Bronchial epithelial cell (primary cell): ENCODE data around the gene SLN. TPM values are rescaled to one million over a fixed set of nuclear protein-coding genes. Genes with fewer than 3 reads are reported as not detected.
A peak's percentile ranks its signal among the peaks of the same experiment; 100 is the strongest.

Experiments used
- DNase-seq: peaks from one replicate; pipeline ENCODE4 v3.0.0-alpha.2; 2010; ENCODE audit warnings: low read depth
- FAIRE-seq: peaks from 2 replicates; lab custom pipeline; 2011; peaks lifted over from hg19 to GRCh38; lab: Jason Lieb, UNC
- H3K27me3 ChIP-seq: 2 replicates; pipeline ENCODE4 v1.5.1; 2011; ENCODE audit warnings: low read length; ENCODE audit not compliant: control insufficient read depth, insufficient read depth
- H3K36me3 ChIP-seq: 2 replicates; pipeline ENCODE4 v1.5.1; 2011; ENCODE audit warnings: low read length; ENCODE audit not compliant: control insufficient read depth, insufficient read depth
- H3K4me3 ChIP-seq: 2 replicates; pipeline ENCODE4 v1.5.1; 2011; ENCODE audit warnings: mild to moderate bottlenecking, low read depth, low read length, control low read depth
- total RNA-seq: library from RNA; depleted of rRNA; stranded (reverse); fragments of >200 nt; gene quantifications from 2 replicates; pipeline ENCODE4 v1.2.1, GENCODE V29; 2014
- TF ChIP-seq, protein P1 (sequence below): IDR thresholded peaks from 2 replicates; pipeline ENCODE4 v1.5.1; 2011; ENCODE audit warnings: mild to moderate bottlenecking, moderate library complexity, low read length, control low read depth, inconsistent platforms; ENCODE audit not compliant: insufficient read depth, severe bottlenecking

The SLN gene
- total RNA-seq, 1 donor from 2014 or later = not detected

DNA sequence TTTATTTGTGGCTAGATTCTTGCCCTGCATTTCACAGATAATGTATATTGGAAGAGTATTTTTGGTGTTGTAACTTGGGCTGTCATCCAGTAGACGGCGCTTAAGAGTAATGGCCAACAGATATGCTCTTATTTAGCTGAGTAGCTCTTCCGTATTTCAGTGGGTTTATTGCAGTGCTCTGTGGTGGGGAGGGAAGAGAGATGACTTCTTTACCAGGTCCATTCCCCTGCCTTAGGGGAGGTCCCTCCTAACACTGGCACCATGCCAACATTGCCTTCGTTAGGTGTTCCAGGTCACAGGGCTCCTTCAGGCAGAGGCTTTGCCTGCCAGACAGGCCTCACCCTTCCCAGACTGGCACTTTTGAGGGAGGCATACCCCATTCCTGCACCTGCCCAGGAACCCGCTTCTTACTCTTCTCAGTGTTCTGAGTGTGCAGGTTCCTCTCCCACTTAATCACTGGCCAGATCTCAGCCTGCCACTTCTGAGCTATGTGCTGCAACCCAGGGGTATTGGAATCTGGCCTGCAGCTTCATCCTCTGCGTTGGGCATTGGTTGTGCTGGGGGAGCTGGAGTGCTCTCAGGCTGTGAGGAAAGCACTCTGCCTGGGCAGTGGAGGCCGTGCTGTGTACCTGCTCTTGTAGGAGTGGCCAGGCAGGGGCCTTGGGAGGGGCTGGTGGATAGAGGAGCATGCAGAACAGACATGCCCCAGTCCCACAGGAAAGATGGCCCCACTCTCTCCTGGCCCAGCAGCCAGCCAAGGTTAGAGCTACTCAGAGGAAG, 29.4 kb upstream of the SLN start:
- FAIRE-seq = peak; percentile 32

DNA sequence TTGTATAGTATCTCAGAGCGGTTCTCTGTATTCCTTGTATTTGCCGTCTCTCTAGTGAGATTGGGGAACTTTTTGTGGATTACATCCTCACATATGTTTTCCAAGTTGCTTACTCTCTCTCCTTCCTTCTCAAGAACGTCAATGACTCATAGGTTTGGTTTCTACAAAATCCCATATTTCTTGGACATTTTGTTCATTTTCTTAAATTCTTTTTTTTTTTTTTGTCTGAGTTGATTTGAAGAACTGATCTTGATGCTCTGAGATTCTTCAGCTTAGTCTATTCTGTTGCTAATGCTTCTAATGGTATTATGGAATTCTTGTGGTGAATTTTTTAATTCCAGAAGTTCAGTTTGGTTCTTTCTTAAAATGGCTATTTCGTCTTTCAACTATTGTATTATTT, 28.4 kb upstream of the SLN start:
- DNase-seq (no peak), FAIRE-seq (no peak)
- TF ChIP-seq, protein P1, sequence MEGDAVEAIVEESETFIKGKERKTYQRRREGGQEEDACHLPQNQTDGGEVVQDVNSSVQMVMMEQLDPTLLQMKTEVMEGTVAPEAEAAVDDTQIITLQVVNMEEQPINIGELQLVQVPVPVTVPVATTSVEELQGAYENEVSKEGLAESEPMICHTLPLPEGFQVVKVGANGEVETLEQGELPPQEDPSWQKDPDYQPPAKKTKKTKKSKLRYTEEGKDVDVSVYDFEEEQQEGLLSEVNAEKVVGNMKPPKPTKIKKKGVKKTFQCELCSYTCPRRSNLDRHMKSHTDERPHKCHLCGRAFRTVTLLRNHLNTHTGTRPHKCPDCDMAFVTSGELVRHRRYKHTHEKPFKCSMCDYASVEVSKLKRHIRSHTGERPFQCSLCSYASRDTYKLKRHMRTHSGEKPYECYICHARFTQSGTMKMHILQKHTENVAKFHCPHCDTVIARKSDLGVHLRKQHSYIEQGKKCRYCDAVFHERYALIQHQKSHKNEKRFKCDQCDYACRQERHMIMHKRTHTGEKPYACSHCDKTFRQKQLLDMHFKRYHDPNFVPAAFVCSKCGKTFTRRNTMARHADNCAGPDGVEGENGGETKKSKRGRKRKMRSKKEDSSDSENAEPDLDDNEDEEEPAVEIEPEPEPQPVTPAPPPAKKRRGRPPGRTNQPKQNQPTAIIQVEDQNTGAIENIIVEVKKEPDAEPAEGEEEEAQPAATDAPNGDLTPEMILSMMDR = no peak
- Histone ChIP-seq H3K36me3 (no peaks in the 10 kb centered on the region), H3K27me3 (peaks cover 4% of the 10 kb centered on the region), H3K4me3 (no peak overlapping the region)

More for the DNA sequence above, 29.4 kb upstream of the SLN start:
- peak; percentile 36 for DNase-seq
- Histone ChIP-seq H3K27me3 (peaks cover 4% of the 10 kb centered on the region), H3K36me3 (no peaks in the 10 kb centered on the region), H3K4me3 (no peak overlapping the region)
- TF ChIP-seq, protein P1 = peak; percentile 72

DNA sequence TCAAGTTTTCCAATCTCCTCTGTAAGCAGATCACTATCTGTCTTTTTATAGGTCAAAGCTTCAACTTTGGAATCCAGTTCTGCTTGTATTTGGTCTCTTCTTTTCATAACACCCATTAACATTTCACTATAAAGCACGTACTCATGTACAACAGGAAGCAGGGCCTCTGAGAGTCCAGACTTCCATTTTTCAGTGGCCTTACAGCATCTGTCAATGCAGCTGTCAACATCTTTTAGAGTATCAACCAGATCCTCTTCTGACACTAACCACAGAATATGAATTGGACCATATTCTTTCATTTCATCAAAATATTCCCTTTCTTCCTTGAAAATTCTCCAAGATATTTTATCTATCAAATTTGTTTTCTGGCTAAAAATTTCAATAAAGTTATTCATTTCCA, 24.7 kb upstream of the SLN start:
- Histone ChIP-seq H3K4me3 (no peak overlapping the region), H3K27me3 (no peaks in the 10 kb centered on the region), H3K36me3 (no peaks in the 10 kb centered on the region)
- no peak for DNase-seq
- FAIRE-seq = no peak
- TF ChIP-seq, protein P1 = no peak

DNA sequence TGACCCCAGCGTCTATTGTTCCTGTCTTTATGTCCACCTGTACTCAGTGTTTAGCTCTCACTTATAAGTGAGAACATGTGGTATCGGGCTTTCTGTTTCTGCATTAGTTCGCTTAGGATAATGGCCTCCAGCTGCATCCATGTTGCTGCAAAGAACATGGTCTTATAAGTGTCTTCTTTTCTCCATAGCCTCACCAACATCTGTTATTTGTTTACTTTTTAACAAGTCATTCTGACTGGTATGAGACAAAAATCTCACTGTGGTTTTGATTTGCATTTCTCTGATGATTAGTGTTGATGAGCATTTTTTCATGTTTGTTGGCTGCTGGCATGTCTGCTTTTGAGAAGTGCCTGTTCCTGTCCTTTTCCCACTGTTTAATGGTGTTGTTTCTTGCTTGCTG, 21.7 kb upstream of the SLN start:
- FAIRE-seq = peak; percentile 13
- H3K4me3 ChIP-seq = no peak overlapping the region
- H3K36me3 ChIP-seq = no peaks in the 10 kb centered on the region
- peak; percentile 33 for DNase-seq
- TF ChIP-seq, protein P1 = no peak
- no peaks in the 10 kb centered on the region for H3K27me3 ChIP-seq

DNA sequence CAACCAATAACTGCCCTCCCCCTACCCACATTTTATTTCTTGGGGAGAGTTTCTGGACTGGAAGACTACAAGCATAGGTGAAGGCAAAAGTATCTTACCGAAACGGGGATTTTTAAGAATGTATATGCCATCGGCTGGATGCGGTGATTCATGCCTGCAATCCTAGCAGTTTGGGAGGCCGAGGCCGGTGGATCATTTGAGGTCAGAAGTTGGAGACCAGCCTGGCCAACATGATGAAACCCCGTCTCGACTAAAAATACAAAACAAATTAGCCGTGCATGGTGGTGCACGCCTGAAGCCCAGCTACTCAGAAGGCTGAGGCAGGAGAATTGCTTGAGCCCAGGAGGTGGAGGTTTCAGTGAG, 20.8 kb upstream of the SLN start:
- FAIRE-seq (no peak), DNase-seq (no peak)
- TF ChIP-seq, protein P1 = no peak
- Histone ChIP-seq H3K4me3 (no peak overlapping the region), H3K27me3 (no peaks in the 10 kb centered on the region), H3K36me3 (no peaks in the 10 kb centered on the region)
